Measurements from ENCODE around the gene NUCB1.

GRCh38 chr19:48897181-48897580 lies 2.9 kb upstream of the NUCB1 start:
- TF ChIP-seq POLR2A (IDR thresholded peaks at IDR 0.05; ENCODE audit: low read depth, low read length): no peak
- no peak for TF ChIP-seq POLR2AphosphoS5 (IDR thresholded peaks at IDR 0.05; ENCODE audit: low read depth, low read length)

Data from GM12891 (cell line).